B cell (primary cell): Measurements from ENCODE around the gene MUL1.

Source experiments
- EZH2 ChIP-seq: IDR thresholded peaks from 2 replicates; pipeline ENCODE4 v1.6.1; 2012; ENCODE audit warnings: borderline replicate concordance, low read depth, mild to moderate bottlenecking, moderate library complexity, low read length; ENCODE audit not compliant: insufficient read depth, poor library complexity, severe bottlenecking
- TF ChIP-seq, protein P1 (sequence below): fragments of 200-600 bp; IDR thresholded peaks from one replicate; pipeline ENCODE4 v1.8.0; 2022; ENCODE audit warnings: antibody characterized with exemption, mild to moderate bottlenecking

DNA sequence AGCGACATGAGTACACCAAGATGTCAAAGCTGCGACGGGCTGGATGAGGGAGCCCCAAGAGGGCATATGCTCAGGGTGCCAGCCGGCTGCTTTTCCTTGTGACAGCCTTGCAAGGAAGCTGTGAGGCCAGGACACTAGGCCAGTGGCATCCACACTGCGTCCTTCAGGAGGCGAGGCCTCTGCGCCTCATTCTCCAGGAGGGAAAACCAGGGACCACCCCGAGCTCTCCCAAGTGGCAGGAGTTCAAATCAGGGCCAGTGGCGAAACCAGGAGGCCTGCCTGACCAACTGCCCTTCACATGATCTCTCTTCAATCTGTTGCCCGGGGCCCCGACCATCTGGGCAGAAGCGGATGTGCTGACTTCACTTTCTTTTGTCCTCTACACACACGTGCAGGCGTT lies 8.2 kb downstream of the MUL1 start:
- TF ChIP-seq, protein P1, sequence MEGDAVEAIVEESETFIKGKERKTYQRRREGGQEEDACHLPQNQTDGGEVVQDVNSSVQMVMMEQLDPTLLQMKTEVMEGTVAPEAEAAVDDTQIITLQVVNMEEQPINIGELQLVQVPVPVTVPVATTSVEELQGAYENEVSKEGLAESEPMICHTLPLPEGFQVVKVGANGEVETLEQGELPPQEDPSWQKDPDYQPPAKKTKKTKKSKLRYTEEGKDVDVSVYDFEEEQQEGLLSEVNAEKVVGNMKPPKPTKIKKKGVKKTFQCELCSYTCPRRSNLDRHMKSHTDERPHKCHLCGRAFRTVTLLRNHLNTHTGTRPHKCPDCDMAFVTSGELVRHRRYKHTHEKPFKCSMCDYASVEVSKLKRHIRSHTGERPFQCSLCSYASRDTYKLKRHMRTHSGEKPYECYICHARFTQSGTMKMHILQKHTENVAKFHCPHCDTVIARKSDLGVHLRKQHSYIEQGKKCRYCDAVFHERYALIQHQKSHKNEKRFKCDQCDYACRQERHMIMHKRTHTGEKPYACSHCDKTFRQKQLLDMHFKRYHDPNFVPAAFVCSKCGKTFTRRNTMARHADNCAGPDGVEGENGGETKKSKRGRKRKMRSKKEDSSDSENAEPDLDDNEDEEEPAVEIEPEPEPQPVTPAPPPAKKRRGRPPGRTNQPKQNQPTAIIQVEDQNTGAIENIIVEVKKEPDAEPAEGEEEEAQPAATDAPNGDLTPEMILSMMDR: no peak
- no peak for TF ChIP-seq EZH2
